Measurements from ENCODE around the gene UNC13B. TPM values are rescaled to one million over a fixed set of nuclear protein-coding genes. Genes with fewer than 3 reads are reported as not detected.

UNC13B gene
- total and polyA plus RNA-seq, 2 donors (not counting 1 experiment from before 2014, with no cell fraction given), result 0.19 to 0.25 TPM

- H3K4me1 ChIP-seq (ENCODE audit: control insufficient read depth in 2 of 2, insufficient read depth in 2 of 2, low read length in 2 of 2), result no peaks in the 10 kb centered on the region
- H3K4me1 Mint-ChIP-seq, result no peaks in the 10 kb centered on the region
- no peaks in the 10 kb centered on the region for H3K9me3 Mint-ChIP-seq (ENCODE audit: insufficient read depth)
- ChIA-PET POLR2A (no interaction called here), CTCF (interaction anchor here (1.1 kb wide), 1 partner anchor 11 kb away, joined by 3 read pairs; no protein-coding TSS in a partner anchor)
- no peaks in the 10 kb centered on the region for H3K79me2 ChIP-seq (ENCODE audit: control insufficient read depth, insufficient read depth, low read length)
- H3K36me3 ChIP-seq (replicated peaks in 1 of 2; ENCODE audit: control extremely low read depth in 1 of 2, control insufficient read depth in 1 of 2, extremely low read depth in 1 of 2, insufficient read depth in 2 of 2, low read length in 1 of 2), result no peaks in the 10 kb centered on the region
- intact Hi-C loops (cut with micrococcal nuclease), result no loop called here
- H3K27ac ChIP-seq (ENCODE audit: low read length in 2 of 2), result no peak overlapping the region
- no peak overlapping the region for H3K4me2 ChIP-seq (replicated peaks; ENCODE audit: low read depth, low read length, poor library complexity, severe bottlenecking)
- H3K27me3 Mint-ChIP-seq, result peaks cover 4% of the 10 kb centered on the region
- H3K9ac ChIP-seq (ENCODE audit: low read length), result no peak overlapping the region
- no peaks in the 10 kb centered on the region for H3K27me3 ChIP-seq (replicated peaks in 1 of 4; ENCODE audit: control extremely low read depth in 1 of 4, control insufficient read depth in 3 of 4, insufficient read depth in 4 of 4, low read length in 3 of 4)
- no peak overlapping the region for H3K4me3 ChIP-seq (ENCODE audit: control extremely low read depth in 1 of 5, extremely low read depth in 1 of 5, insufficient read depth in 1 of 5, low read depth in 2 of 5, low read length in 4 of 5)
- DNase-seq (no peak), ATAC-seq (ENCODE audit: low read depth) (no peak)
- no peak overlapping the region for H3K4me3 Mint-ChIP-seq
- H3K9me3 ChIP-seq (ENCODE audit: control extremely low read depth in 1 of 3, control insufficient read depth in 2 of 3, insufficient read depth in 1 of 3, low read length in 2 of 3), result no peaks in the 10 kb centered on the region
- H4K20me1 ChIP-seq (ENCODE audit: control insufficient read depth, insufficient read depth, low read length, poor library complexity, severe bottlenecking), result no peaks in the 10 kb centered on the region
- TF ChIP-seq CTCF (IDR thresholded peaks at IDR 0.05) (no peak), EZH2 (IDR thresholded peaks at IDR 0.05; ENCODE audit: borderline replicate concordance, insufficient read depth, low read depth, low read length, poor library complexity, severe bottlenecking) (no peak)
- 86% methylated on average over 3 of the region's 3 CpGs for WGBS (ENCODE audit: insufficient coverage)
- H3K27ac Mint-ChIP-seq, result no peak overlapping the region
- H2AFZ ChIP-seq (ENCODE audit: insufficient read depth, low read depth, low read length, poor library complexity, severe bottlenecking), result no peak overlapping the region
Observed at GRCh38 chr9:35353731-35354365, 192.0 kb downstream of the UNC13B start.

- H3K4me1 Mint-ChIP-seq, result no peaks in the 10 kb centered on the region
- Histone ChIP-seq H3K9ac (ENCODE audit: low read length) (no peak overlapping the region), H3K4me3 (ENCODE audit: control extremely low read depth in 1 of 5, extremely low read depth in 1 of 5, insufficient read depth in 1 of 5, low read depth in 2 of 5, low read length in 4 of 5) (no peak overlapping the region), H3K27me3 (replicated peaks in 1 of 4; ENCODE audit: control extremely low read depth in 1 of 4, control insufficient read depth in 3 of 4, insufficient read depth in 4 of 4, low read length in 3 of 4) (peaks cover 0 to 2% (median 0%) of the 10 kb centered on the region in 4 experiments), H3K4me1 (ENCODE audit: control insufficient read depth in 2 of 2, insufficient read depth in 2 of 2, low read length in 2 of 2) (no peaks in the 10 kb centered on the region), H3K27ac (ENCODE audit: low read length in 2 of 2) (no peak overlapping the region), H3K79me2 (ENCODE audit: control insufficient read depth, insufficient read depth, low read length) (no peaks in the 10 kb centered on the region), H2AFZ (ENCODE audit: insufficient read depth, low read depth, low read length, poor library complexity, severe bottlenecking) (no peak overlapping the region), H3K4me2 (replicated peaks; ENCODE audit: low read depth, low read length, poor library complexity, severe bottlenecking) (no peak overlapping the region), H3K36me3 (replicated peaks in 1 of 2; ENCODE audit: control extremely low read depth in 1 of 2, control insufficient read depth in 1 of 2, extremely low read depth in 1 of 2, insufficient read depth in 2 of 2, low read length in 1 of 2) (no peaks in the 10 kb centered on the region), H4K20me1 (ENCODE audit: control insufficient read depth, insufficient read depth, low read length, poor library complexity, severe bottlenecking) (no peaks in the 10 kb centered on the region), H3K9me3 (ENCODE audit: control extremely low read depth in 1 of 3, control insufficient read depth in 2 of 3, insufficient read depth in 1 of 3, low read length in 2 of 3) (no peaks in the 10 kb centered on the region)
- ChIA-PET CTCF (no interaction called here), POLR2A (no interaction called here)
- no peak overlapping the region for H3K27ac Mint-ChIP-seq
- no peak overlapping the region for H3K4me3 Mint-ChIP-seq
- H3K27me3 Mint-ChIP-seq, result peaks cover 8% of the 10 kb centered on the region
- WGBS (ENCODE audit: insufficient coverage), result no CpG with 5 or more reads among the region's 1 CpG
- DNase-seq (no peak), ATAC-seq (ENCODE audit: low read depth) (no peak)
- no peaks in the 10 kb centered on the region for H3K9me3 Mint-ChIP-seq (ENCODE audit: insufficient read depth)
- TF ChIP-seq EZH2 (IDR thresholded peaks at IDR 0.05; ENCODE audit: borderline replicate concordance, insufficient read depth, low read depth, low read length, poor library complexity, severe bottlenecking), result no peak
- no peak for TF ChIP-seq CTCF (IDR thresholded peaks at IDR 0.05)
- intact Hi-C loops (cut with micrococcal nuclease), result no loop called here
Observed at GRCh38 chr9:35355939-35356338, 194.1 kb downstream of the UNC13B start.

Data from B cell (primary cell).